Hematopoietic multipotent progenitor cell treated with erythropoietin and hydrocortisone succinate and interleukin-3 and kit ligand, for 4 days (in vitro differentiated cells): Measurements from ENCODE around the gene ACSF2.
A peak's percentile ranks its signal among the peaks of the same experiment; 100 is the strongest.

Experiments used
- DNase-seq: peaks from one replicate; pipeline ENCODE4 v3.0.0-alpha.2; 2015

ACSF2 gene

DNA sequence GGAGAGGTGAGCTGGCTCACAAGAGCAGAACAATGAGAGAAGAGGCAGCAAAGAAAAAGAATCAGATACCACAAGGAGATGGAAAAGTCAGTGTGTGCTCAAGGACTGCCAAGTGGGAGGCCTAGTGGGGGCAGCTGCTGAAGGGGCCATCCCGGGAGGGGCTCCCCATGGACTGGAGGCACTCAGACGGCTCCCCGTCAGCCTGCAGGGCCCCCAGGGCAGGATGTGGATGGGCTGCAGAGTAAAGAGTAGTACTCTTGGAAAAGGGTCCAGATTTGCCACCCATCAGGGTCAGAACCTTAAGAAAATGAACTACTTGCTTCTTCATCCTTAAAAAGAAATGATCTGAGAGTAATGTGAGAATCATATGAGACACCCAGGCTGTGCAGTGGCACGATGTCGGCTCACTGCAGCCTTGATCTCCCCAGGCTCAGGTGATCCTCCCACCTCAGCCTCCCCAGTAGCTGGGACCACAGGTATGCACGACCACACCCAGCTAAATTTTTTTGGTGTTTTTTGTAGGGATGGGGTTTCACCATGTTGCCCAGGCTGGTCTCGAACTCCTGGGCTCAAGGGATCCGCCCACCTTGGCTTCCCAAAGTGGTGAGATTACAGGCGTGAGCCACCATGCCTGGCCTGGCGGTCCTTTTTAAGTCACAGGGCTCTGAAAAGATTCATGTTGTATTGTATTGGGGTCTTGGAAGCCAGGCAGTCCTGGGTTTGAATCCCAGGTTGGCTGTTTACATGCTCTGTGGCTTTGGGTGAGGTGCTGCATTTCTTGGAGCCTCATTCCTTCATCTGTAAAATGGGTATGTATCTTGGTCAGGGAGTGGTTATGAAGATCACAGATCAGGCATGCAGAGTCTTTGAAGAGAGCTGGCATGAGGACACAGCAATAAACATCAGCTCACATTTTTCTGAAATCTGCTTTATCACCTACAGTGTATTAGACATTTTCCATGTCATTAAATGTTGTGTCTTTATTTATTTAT is 15.1 kb downstream of the ACSF2 start:
- DNase-seq = no peak

DNA sequence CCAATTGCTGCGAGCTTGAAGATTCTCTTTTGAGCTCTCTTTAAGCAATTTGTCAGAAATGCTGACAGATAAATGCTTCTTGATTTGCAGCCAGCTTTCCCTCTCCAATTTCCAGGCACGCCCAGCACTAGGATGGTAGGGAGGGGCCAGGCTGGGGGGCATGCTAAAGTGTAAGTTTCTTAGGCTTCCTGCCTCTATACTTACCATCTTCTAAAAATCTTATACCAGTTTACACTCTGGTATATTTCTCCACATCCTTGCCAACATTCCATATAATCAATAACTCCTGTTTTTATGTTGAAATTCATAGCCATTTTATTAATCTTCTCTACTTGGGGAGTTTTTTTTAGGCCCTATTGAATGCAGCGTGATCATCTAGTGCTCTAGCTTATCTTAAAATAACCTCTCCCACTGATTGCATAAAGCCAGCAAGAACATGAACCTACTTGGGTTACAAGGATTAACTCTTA is 17.5 kb downstream of the ACSF2 start:
- no peak for DNase-seq

DNA sequence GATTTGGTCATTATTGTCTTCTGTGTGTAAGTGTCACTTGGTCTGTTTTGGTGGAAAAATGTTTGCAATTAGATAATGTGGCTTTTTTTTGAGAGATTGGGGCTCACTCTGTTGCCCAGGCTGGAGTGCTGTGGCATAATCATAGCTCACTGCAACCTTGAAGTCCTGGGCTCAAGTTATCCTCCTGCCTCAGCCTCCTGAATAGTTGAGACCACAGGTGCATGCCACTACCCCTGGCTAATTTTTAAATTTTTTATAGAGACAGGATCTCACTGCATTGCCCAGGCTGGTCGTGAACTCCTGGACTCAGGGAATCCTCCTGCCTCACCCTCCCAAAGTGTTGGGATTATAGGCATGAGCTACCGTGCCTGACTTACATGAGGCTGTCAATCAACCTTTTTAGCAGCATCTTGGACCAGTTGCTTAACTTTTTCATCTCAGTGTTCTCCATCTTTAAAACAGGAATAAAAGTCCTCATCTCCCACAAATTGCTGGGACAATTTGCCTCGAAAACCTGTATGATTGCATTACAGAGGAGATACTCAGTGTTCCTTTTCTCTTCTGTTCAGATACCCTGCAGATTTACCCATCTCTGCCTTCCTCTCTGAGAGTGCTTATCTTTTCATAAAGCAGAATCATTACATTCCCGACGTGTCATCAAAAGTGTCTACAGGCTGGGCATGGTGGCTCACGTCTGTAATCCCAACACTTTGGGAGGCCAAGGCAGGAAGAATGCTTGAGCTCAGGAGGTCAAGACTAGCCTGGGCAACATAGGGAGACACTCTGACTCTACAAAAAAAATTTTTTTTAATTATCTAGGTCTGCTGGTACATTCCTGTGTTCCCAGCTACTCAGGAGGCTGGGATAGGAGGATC is 19.1 kb downstream of the ACSF2 start:
- DNase-seq = no peak

DNA sequence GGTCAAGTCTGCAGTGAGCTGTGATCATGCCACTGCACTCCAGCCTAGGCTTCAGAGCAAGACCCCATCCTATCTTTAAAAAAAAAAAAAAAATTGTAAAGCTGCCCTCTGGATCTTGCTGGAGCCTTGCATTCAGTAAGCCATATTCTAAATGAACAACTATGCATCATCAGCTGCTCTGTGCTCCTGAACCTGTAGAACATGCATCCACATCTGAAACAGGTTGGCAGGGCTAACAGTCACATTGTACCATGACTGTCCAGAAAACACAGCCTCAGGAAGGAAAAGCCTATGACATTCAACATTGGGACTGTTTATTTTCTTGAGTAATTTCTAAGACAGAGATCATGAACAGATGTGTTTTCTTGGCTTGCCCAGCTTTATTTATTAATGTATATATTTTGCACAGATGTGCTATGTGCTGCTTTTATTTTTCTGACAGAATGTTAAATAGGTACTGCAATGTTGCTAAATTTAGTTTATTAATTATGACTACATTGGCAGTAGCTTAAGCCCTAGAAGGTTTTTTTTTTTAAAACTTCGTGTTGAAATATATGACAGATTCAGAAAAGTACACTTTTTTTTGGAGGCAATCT is 19.8 kb downstream of the ACSF2 start:
- DNase-seq = no peak

DNA sequence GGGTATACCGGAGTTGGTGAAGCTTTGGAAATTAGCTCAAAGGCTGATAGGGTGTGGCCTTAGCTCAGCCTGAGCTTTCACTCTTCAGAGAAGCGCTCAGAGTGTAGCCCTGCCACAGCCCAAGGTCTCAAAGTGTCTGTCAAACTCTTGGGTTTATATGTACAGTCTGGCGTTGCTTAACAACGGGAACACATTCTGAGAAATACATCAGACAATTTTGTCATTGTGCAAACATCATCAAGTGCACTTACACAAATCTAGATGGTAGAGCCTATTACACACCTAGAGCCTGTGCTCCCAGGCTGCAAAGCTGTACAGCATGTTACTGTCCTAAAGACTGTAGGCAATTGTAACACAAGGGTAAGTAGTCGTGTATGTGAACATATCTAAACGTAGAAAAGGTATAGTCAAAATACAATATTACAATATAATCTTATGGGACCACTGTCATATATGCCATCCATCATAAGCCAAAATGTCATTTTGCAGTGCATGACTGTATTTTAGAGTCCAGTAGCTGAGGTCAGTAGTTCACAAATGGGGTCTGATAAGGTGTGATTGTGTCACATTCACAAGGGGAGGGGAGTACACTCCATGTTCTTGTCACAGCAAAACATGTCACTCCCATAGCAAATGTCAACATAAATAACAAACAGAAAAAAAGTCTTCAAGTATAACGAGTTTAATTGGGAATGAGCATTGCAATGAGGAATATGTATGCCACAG is 22.0 kb downstream of the ACSF2 start:
- DNase-seq = no peak

DNA sequence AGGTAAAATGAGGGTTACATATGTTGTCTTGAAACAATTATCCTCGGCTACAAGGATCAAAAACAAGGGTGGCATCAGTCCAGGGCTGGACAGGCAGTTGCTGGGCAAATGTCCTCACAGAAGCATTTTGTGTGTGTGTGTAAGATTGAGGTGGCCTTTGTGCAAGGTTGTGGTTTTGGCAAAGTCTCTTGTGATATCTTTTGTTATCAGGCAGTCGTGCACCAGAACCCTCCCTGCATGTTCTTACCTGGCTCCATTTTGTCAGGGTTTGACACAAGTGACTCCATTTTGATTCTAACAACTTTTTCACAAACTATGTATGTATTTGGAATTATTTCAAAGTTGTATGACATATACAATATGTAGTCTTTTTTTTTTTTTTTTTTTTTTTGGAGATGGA is 22.6 kb downstream of the ACSF2 start:
- peak; percentile 49 for DNase-seq

DNA sequence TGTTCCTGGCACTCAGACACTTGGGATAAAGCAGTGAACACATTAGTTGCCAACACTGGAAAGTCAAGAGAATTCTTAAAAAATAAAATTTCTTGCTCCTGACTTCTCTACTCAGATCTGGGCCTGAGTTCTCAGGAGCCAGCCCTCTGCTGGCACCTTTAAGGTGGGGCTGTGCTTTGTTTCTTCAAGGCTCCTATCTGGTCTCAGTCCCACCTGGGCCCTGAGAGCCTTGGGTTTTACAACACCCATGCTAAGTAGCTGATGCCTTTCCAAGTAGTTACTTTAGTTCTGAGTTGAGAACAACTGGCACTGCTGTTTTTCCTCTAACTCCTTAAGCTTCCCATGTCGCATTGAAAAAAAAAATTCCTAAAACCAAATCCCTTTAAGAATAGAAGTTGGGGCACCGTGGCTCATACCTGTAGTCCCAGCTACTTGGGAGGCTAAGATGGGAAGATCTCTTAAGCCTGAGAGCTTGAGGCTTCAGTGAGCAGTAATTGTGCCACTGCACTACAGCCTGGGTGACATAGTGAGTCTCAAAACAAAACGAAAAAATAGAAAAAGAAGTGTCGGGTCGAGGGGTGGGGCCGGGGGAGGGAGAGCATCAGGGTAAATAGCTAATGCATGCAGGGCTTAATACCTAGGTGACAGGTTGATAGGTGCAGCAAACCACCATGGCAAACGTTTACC is 26.1 kb downstream of the ACSF2 start:
- no peak for DNase-seq

DNA sequence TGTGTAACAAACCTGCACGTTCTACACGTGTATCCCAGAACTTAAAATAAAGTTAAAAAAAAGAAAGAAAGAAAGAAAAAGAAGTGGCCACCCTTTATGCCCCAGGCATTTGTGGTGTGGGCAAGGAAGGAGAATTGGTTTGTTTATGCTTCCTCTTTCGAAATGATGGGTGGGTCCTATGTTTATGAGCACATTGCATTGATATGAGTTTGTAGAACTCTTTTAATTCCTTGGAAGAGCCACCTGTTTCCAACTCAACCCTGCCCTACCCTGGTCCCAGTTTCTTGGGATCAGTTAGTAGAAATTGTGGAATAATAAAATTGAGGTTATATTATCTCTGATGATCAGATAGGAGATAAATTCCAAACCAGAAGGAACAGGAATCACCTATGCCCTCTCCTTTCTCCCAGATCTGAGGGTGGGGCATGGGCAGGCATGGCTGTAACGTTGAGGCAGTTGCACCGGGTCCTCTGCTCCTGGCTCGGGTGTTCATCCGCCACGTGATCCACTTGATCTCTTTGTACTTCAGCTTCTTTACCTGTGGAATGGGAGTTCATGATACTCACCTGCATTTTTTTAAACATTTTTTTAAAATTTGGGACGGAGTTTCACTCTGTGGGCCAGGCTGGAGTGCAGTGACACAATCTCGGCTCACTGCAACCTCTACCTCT is 26.7 kb downstream of the ACSF2 start:
- DNase-seq = peak; percentile 69

DNA sequence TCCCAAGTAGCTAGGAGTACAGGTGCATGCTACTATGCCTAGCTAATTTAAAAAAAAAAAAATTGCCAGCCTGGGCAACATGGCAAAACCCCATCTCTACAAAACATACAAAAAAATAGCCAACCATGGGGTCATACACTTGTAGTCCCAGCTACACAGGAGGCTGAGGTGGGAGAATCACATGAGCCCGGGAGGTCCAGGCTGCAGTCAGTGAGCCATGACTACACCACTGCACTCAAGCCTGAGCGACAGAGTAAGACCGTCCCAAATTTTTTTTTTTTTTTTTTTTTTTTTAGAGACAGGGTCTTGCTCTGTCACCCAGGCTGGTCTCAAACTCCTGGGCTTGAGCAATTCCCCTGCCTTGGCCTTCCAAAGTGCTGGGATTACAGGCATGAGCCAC is 27.9 kb downstream of the ACSF2 start:
- DNase-seq = no peak

DNA sequence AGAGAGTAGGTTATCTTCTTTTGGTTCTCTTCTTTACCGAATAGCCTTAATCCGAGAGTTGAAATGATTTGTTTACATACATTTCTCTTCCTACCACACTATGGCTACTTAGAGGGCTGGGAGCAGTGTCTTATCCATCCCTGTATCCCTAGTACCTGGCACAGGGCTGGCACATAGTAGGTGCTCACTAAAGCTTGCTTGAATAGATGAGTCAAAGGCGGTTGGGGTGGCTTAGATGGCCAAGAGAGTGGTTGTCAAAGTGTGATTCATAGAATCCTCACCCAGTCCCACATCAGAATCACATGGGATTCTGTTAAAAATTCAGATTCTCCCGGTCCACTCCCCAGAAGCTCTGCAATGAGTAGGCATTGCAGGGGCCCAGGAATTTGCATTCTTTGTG is 31.6 kb downstream of the ACSF2 start:
- DNase-seq = no peak

DNA sequence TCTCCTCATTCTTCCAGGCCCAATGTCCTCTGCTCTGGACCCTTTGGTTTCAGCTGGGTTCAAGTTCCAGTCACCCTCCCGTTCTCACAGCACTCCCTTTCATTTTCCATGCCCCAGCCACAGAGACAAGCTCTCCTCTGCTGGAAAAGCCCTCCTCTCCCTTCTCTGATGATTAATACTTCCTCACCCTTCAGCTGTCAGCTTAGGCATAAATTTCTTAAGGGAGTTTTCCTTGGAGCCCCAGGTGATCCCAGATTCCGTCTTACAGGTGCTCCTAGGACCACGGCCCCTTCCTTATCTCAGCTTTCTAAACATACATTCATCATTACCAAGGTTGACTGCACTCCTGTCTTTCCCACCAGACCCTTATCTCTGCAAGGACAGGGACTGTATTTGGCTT is 32.3 kb downstream of the ACSF2 start:
- DNase-seq = no peak

DNA sequence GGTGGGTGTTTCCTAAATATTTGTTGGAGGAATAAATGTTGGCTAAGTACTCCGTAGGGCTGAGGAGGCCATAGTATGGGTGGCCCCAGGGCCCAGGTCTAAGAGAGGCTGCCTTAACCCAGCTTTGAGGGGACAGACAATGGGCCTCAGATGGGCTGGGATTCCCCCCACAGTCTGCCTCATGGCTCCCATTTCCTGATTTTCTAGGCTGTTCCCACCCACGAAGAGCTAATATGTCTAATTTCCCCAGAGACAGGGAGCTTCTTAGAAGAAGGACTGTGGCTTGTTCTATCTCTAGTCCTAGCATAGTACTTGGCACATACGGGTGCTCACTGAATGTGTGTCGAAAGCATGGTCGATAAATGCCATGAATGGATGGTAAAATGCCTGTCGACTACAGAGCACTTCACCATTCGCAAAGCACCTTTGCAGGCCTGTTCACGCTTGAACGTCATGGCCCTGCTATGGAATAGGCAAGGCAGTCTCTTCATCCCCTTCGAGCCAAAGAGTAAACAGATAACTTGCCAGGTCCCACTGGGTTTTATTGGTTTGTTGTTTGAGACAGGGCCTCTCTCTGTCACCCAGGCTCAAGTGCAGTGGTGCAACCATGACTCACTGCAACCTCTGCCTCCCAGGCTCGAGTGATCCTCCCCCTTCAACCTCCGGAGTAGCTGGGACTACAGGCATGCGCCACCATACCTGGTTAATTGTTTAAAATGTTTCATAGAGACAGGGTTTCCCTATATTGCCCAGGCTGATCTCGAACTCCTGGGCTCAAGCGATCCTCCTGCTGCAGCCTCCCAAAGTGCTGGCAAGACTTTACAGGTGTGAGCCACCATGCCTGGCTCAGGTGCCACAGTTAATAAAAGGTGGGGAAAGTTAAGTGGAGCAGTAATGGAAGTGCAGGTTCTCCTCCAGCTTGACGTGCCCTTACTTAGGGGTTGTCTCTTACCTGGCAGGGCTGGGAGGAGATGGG is 33.0 kb downstream of the ACSF2 start:
- no peak for DNase-seq

DNA sequence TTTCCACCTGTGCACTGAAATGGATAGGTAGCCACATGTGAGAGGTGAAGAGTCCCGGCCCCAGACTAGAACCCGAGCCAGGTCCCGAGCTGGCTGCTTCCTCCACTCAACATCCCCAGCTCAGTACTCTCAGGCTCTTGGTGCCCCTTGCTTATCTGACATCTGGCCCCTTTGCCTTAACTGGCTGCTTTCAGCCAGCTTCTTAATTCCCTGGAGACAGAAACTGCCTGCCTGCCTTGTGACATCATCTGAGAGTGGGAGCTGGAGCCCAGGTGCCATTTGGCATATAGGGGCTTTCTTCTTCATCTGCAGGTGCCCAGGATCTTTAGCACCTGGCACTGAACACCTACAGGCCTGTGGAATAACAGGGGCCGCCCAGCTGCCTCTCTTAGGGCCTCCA is 33.7 kb downstream of the ACSF2 start:
- no peak for DNase-seq

DNA sequence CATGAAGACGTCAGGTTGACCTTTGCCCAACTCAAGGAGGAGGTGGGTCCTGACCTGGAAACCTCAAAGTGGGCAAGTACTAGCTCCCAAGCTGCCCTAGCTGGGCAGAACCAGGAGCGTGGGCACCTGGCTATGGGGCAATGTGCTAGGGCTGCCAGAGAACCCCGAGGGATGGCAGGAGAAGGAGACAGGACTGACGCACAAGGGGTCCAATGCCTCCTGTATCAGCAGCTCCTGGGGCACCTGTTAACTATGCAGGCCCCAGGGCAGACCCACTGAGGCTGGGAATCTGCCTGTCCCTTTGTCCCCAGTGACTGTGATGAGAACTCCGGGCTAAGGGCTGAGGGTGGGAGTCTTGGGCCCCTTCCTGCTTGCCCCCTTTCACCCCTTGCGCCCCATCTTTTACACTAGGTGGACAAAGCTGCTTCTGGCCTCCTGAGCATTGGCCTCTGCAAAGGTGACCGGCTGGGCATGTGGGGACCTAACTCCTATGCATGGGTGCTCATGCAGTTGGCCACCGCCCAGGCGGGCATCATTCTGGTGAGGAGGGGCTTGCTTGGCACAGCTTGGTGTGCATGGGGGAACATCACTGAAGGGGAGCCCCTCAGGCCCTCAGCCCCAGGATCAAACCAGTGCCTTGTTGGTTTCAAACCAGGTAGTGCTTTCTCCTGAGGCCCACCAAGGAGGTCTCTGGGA is 35.0 kb downstream of the ACSF2 start:
- no peak for DNase-seq

DNA sequence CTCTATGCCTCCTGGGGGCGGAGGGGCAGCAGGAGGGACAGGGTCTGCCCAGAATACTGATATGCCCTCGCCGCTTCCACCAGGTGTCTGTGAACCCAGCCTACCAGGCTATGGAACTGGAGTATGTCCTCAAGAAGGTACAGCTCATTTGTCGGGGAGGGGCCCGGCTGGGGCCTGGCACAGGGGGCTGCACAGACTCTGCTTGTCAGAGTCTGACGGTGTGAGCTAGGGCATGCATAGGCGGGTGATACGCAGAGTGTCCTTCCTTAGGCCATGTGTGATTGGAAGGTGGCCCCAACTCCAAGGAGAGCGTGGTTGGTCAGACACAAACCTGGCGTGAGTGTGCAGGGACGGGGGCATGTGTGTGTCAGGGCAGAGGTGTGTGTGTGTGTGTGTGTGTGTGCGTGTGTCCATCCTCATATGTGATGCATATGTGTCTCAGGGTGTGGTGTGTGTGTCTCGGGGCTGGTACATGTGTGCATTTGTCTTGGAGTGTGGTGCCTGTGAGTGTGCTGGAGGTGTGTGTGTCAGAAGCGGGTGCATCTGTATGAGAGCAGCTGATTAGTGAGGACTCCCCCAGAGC is 35.6 kb downstream of the ACSF2 start:
- DNase-seq = no peak

DNA sequence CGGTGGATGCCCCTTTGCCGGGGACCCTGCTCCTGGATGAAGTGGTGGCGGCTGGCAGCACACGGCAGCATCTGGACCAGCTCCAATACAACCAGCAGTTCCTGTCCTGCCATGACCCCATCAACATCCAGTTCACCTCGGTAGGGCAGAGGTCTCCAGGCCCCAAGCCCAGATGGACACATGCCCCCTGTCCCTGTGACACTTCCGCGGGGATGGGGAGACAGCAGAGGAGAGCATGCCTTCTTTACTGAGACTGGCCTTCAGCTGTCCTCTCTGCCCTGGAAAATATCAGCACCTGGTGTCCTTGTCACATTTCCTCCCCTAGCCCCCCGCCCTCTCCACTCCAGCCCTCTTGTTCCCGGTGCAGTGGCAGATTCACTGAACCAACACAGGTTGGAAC is 36.4 kb downstream of the ACSF2 start:
- no peak for DNase-seq

DNA sequence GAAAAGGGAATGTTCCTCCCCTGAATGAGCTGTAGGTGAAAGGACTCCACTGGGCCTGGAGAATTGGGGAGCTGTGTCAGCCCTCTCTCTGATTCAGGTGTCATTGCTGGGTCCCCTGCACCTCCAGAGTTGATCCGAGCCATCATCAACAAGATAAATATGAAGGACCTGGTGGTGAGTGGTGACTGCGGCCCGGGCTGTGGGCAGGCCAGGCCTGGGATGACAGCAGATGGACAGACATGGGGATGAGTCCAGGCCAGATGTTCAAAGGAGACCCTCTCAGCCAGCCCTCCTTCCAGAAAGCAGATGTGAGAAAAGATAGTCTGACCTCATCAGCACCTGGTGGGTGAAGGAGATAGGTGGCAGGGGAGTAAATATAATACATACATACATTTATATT is 38.1 kb downstream of the ACSF2 start:
- DNase-seq = no peak

DNA sequence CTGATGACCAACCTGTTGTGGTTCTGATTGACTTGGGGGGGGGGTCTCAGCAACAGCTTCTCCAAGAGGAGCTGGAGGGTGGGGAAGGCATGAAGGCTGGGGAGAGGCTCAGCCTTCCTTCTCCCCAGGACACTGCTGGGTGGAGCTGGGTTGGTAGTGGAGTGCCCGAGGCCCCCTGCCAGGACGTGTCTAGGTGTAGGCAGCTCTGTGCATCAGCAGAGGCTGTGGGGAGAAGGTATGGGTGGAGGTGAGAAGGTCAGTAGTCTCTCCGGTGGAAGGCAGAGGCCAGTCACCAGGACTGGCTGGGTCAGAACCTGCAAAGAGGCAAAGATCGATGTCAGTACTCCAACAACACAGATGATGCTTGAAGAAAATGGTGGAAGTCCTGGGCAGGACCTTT is 38.7 kb downstream of the ACSF2 start:
- DNase-seq = no peak

DNA sequence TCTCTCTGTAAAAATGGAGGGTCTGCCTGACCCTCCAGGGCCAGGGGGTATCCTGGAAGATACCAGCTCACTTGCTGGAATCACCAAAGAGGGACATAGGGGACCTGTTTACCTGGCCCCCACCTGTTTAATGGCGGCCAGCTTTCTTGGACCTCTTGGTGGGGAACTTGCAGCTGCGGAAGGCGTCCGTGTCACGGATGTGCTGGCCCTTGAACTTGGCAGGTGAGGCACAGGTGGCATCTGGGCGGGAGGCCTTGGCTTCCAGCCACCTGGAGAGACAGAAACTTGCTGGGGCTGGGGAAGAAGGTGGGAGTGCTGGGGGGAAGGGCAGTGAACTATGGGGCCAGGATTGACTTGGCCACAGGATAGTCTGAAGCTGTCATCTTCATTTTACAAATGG is 39.2 kb downstream of the ACSF2 start:
- DNase-seq = no peak
